ENCODE data around the gene CORIN.

CORIN gene

DNA sequence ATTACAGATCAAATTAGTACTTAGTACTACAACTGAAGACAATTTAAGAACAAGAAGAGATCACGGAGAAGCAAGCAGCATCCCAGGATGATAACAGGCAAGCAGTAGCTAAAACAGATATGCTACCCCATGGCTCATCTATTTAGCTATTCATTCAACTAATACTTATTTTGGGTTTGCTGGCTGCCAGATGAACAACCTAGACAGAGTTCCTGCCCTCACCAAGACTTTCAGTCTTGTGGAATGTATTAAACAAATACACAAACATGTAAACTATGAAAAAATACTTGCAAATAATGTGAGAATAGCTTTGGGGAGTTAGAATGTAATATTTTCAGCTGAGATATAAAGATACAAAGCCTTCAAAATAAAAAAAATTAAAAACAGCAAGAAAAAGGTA is 2.4 kb upstream of the CORIN start:
- Histone ChIP-seq H2BK12ac (ENCODE audit: low read length in 2 of 2) (no peak overlapping the region), H4K8ac (ENCODE audit: low read length) (no peak overlapping the region), H2AFZ (ENCODE audit: low read depth, low read length) (no peak overlapping the region), H3K9me3 (ENCODE audit: control insufficient read depth, low read length) (no peaks in the 10 kb centered on the region), H3K4me2 (ENCODE audit: low read length, poor library complexity, severe bottlenecking) (no peak overlapping the region), H3K4me3 (ENCODE audit: insufficient read depth in 1 of 2, low read depth in 1 of 2, low read length in 2 of 2) (no peak overlapping the region), H3K27me3 (ENCODE audit: control insufficient read depth in 1 of 2, insufficient read depth in 1 of 2, low read length in 2 of 2) (peaks cover 0 to 18% of the 10 kb centered on the region in 2 experiments), H2BK5ac (ENCODE audit: low read depth, low read length, poor library complexity, severe bottlenecking) (no peak overlapping the region), H3K4me1 (ENCODE audit: control insufficient read depth, insufficient read depth, low read depth, low read length) (peaks cover 10% of the 10 kb centered on the region), H3K9ac (ENCODE audit: low read length) (no peak overlapping the region), H3K79me1 (replicated peaks; ENCODE audit: low read length, poor library complexity, severe bottlenecking) (peaks cover 4% of the 10 kb centered on the region), H3K27ac (ENCODE audit: low read length, poor library complexity, severe bottlenecking) (no peak overlapping the region), H2BK15ac (ENCODE audit: low read depth, poor library complexity, severe bottlenecking) (no peak overlapping the region), H4K91ac (ENCODE audit: low read length) (no peak overlapping the region), H2BK120ac (ENCODE audit: low read depth, low read length) (no peak overlapping the region), H3K14ac (ENCODE audit: low read length in 2 of 2) (no peak overlapping the region), H2AK5ac (ENCODE audit: low read length, severe bottlenecking) (no peak overlapping the region), H3K23ac (ENCODE audit: low read length in 2 of 2) (no peak overlapping the region), H3K36me3 (ENCODE audit: control insufficient read depth in 1 of 2, insufficient read depth in 2 of 2, low read depth in 1 of 2, low read length in 2 of 2) (peaks cover 0 to 15% of the 10 kb centered on the region in 2 experiments), H3K4ac (ENCODE audit: low read depth in 1 of 2, low read length in 2 of 2) (no peak overlapping the region), H3K18ac (ENCODE audit: low read depth in 1 of 2, low read length in 2 of 2) (no peak overlapping the region)
- WGBS = 100% methylated on average over 1 of the region's 1 CpG
- DNase-seq = no peak

DNA sequence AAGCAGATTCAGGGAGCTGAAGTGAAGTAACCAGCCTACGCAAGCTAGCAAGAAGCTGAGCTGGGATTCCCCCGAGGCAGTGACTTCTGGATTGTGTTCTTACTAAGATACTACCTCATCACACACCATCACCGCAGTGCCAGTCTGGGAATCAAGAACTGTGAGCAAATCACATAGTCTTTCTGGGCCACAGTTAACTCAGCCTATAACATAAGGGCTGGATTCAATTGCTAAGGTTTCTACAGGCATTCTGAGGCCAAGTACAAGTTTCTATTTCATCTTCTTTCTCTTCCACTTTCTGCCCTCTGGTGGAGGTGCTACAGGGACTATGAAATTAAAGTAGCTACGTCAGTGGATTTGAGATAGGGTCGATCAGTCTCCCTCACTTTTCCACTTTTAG is 1.4 kb upstream of the CORIN start:
- peaks cover 0 to 26% of the 10 kb centered on the region in 2 experiments for H3K27me3 ChIP-seq (ENCODE audit: control insufficient read depth in 1 of 2, insufficient read depth in 1 of 2, low read length in 2 of 2)
- no peak overlapping the region for H3K27ac ChIP-seq (ENCODE audit: low read length, poor library complexity, severe bottlenecking)
- H4K91ac ChIP-seq (ENCODE audit: low read length) = no peak overlapping the region
- H3K4me2 ChIP-seq (ENCODE audit: low read length, poor library complexity, severe bottlenecking) = no peak overlapping the region
- peak; percentile 49 for DNase-seq
- no peak overlapping the region for H3K4me3 ChIP-seq (ENCODE audit: insufficient read depth in 1 of 2, low read depth in 1 of 2, low read length in 2 of 2)
- H2AK5ac ChIP-seq (ENCODE audit: low read length, severe bottlenecking) = no peak overlapping the region
- no peak overlapping the region for H3K4ac ChIP-seq (ENCODE audit: low read depth in 1 of 2, low read length in 2 of 2)
- no peak overlapping the region for H2BK120ac ChIP-seq (ENCODE audit: low read depth, low read length)
- H3K18ac ChIP-seq (ENCODE audit: low read depth in 1 of 2, low read length in 2 of 2) = no peak overlapping the region
- H3K4me1 ChIP-seq (ENCODE audit: control insufficient read depth, insufficient read depth, low read depth, low read length) = peaks cover 10% of the 10 kb centered on the region
- 86% methylated on average over 3 of the region's 5 CpGs for WGBS
- no peak overlapping the region for H3K14ac ChIP-seq (ENCODE audit: low read length in 2 of 2)
- H2BK12ac ChIP-seq (ENCODE audit: low read length in 2 of 2) = no peak overlapping the region
- H4K8ac ChIP-seq (ENCODE audit: low read length) = no peak overlapping the region
- no peak overlapping the region for H2BK5ac ChIP-seq (ENCODE audit: low read depth, low read length, poor library complexity, severe bottlenecking)
- peak overlapping the region; percentile 45 for H3K9ac ChIP-seq (ENCODE audit: low read length)
- H2BK15ac ChIP-seq (ENCODE audit: low read depth, poor library complexity, severe bottlenecking) = no peak overlapping the region
- no peak overlapping the region for H3K23ac ChIP-seq (ENCODE audit: low read length in 2 of 2)
- peaks cover 4% of the 10 kb centered on the region for H3K79me1 ChIP-seq (replicated peaks; ENCODE audit: low read length, poor library complexity, severe bottlenecking)
- peaks cover 0 to 12% of the 10 kb centered on the region in 2 experiments for H3K36me3 ChIP-seq (ENCODE audit: control insufficient read depth in 1 of 2, insufficient read depth in 2 of 2, low read depth in 1 of 2, low read length in 2 of 2)
- H2AFZ ChIP-seq (ENCODE audit: low read depth, low read length) = no peak overlapping the region
- H3K9me3 ChIP-seq (ENCODE audit: control insufficient read depth, low read length) = no peaks in the 10 kb centered on the region

DNA sequence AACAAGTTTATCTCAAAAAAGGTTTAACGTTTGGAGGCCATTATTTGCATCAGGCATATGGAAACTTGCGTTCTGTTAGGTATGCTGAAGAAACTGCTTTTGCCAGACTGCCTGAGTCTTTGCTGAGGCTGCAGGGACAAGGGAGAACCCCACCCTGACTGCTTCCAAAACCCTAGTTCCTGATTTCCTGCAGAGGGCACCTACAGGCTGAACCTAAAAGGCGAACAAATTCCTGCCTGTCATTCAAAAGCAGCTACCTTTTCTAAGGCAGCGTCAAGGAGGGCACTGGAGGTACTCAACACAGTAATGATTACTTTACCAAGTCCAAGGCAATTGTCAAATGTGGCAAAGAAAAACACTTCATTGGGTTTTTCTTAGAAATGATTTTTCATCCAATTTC is 578 bp upstream of the CORIN start:
- no peak overlapping the region for H3K18ac ChIP-seq (ENCODE audit: low read depth in 1 of 2, low read length in 2 of 2)
- H2BK5ac ChIP-seq (ENCODE audit: low read depth, low read length, poor library complexity, severe bottlenecking) = no peak overlapping the region
- H2BK12ac ChIP-seq (ENCODE audit: low read length in 2 of 2) = no peak overlapping the region
- no peak overlapping the region for H3K9ac ChIP-seq (ENCODE audit: low read length)
- H3K14ac ChIP-seq (ENCODE audit: low read length in 2 of 2) = no peak overlapping the region
- H4K8ac ChIP-seq (ENCODE audit: low read length) = no peak overlapping the region
- peak overlapping the region in 1 of 2 experiments; percentile 35 for H3K4ac ChIP-seq (ENCODE audit: low read depth in 1 of 2, low read length in 2 of 2)
- H2AFZ ChIP-seq (ENCODE audit: low read depth, low read length) = no peak overlapping the region
- H2BK15ac ChIP-seq (ENCODE audit: low read depth, poor library complexity, severe bottlenecking) = no peak overlapping the region
- no peak overlapping the region for H3K23ac ChIP-seq (ENCODE audit: low read length in 2 of 2)
- peaks cover 2% of the 10 kb centered on the region for H3K79me1 ChIP-seq (replicated peaks; ENCODE audit: low read length, poor library complexity, severe bottlenecking)
- no peak overlapping the region for H3K27ac ChIP-seq (ENCODE audit: low read length, poor library complexity, severe bottlenecking)
- peaks cover 0 to 31% of the 10 kb centered on the region in 2 experiments for H3K27me3 ChIP-seq (ENCODE audit: control insufficient read depth in 1 of 2, insufficient read depth in 1 of 2, low read length in 2 of 2)
- DNase-seq = no peak
- H2BK120ac ChIP-seq (ENCODE audit: low read depth, low read length) = no peak overlapping the region
- H4K91ac ChIP-seq (ENCODE audit: low read length) = no peak overlapping the region
- H3K4me3 ChIP-seq (ENCODE audit: insufficient read depth in 1 of 2, low read depth in 1 of 2, low read length in 2 of 2) = no peak overlapping the region
- no peak overlapping the region for H3K4me2 ChIP-seq (ENCODE audit: low read length, poor library complexity, severe bottlenecking)
- H3K36me3 ChIP-seq (ENCODE audit: control insufficient read depth in 1 of 2, insufficient read depth in 2 of 2, low read depth in 1 of 2, low read length in 2 of 2) = peaks cover 0 to 4% of the 10 kb centered on the region in 2 experiments
- WGBS = 23% methylated on average over 3 of the region's 4 CpGs
- H2AK5ac ChIP-seq (ENCODE audit: low read length, severe bottlenecking) = no peak overlapping the region
- peaks cover 10% of the 10 kb centered on the region for H3K4me1 ChIP-seq (ENCODE audit: control insufficient read depth, insufficient read depth, low read depth, low read length)
- H3K9me3 ChIP-seq (ENCODE audit: control insufficient read depth, low read length) = peaks cover 3% of the 10 kb centered on the region

DNA sequence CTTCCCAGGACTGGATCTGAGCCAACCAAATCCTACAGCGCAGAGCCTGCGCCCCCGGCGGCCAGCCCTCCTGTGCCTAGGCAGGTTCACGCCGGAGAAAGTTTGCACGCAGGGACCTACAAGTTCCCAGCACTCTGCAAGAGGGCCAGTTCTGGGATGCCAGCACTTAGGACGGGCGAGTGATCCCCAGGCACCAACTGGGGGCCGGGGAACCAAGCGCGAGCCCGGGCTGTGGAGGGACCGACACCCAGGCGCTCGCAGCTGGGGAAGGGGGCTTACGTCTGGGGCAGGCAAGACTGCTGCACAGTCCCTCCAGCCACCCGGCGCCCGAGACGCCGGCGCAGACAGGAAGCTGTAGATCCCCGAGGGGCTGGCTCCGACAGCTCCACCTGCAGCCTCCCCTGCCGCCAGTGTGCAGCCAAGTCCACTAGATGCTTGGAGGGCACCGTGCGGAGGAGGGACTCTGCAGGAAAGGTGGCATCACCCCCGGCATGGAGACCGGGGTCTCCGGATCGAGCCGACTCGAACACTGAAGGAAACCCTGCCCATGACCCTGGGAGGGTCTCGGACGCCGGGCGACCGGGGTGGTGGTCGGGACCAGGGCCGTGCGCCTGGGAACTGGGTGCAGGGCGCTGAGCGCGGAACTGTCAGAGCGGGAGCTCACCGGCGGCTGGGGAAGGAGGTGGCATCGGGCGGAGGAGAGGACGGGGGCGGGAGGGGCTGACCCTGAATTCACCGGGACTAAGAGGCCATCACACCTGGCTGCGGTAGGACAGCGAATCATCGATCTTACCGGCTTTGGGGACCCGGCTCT is 566 bp downstream of the CORIN start:
- no peak overlapping the region for H4K91ac ChIP-seq (ENCODE audit: low read length)
- peak overlapping the region in 1 of 2 experiments; percentile 16 for H2BK12ac ChIP-seq (ENCODE audit: low read length in 2 of 2)
- DNase-seq = peak; percentile 37
- no peak overlapping the region for H2BK15ac ChIP-seq (ENCODE audit: low read depth, poor library complexity, severe bottlenecking)
- H3K18ac ChIP-seq (ENCODE audit: low read depth in 1 of 2, low read length in 2 of 2) = peak overlapping the region; percentile 42 to 55
- no peak overlapping the region for H2AK5ac ChIP-seq (ENCODE audit: low read length, severe bottlenecking)
- H2AFZ ChIP-seq (ENCODE audit: low read depth, low read length) = peak overlapping the region; percentile 1
- no peak overlapping the region for H2BK5ac ChIP-seq (ENCODE audit: low read depth, low read length, poor library complexity, severe bottlenecking)
- H2BK120ac ChIP-seq (ENCODE audit: low read depth, low read length) = no peak overlapping the region
- H3K27ac ChIP-seq (ENCODE audit: low read length, poor library complexity, severe bottlenecking) = no peak overlapping the region
- H3K36me3 ChIP-seq (ENCODE audit: control insufficient read depth in 1 of 2, insufficient read depth in 2 of 2, low read depth in 1 of 2, low read length in 2 of 2) = no peaks in the 10 kb centered on the region
- H4K8ac ChIP-seq (ENCODE audit: low read length) = peak overlapping the region; percentile 82
- peak overlapping the region in 1 of 2 experiments; percentile 69 for H3K14ac ChIP-seq (ENCODE audit: low read length in 2 of 2)
- peak overlapping the region in 1 of 2 experiments; percentile 83 for H3K23ac ChIP-seq (ENCODE audit: low read length in 2 of 2)
- H3K4me2 ChIP-seq (ENCODE audit: low read length, poor library complexity, severe bottlenecking) = peak overlapping the region; percentile 96
- H3K4ac ChIP-seq (ENCODE audit: low read depth in 1 of 2, low read length in 2 of 2) = peak overlapping the region in 1 of 2 experiments; percentile 46
- 1% methylated on average over 56 of the region's 58 CpGs for WGBS
- peaks cover 0 to 31% of the 10 kb centered on the region in 2 experiments for H3K27me3 ChIP-seq (ENCODE audit: control insufficient read depth in 1 of 2, insufficient read depth in 1 of 2, low read length in 2 of 2)
- peaks cover under 1% of the 10 kb centered on the region for H3K79me1 ChIP-seq (replicated peaks; ENCODE audit: low read length, poor library complexity, severe bottlenecking)
- H3K9ac ChIP-seq (ENCODE audit: low read length) = peak overlapping the region; percentile 61
- H3K9me3 ChIP-seq (ENCODE audit: control insufficient read depth, low read length) = peaks cover 12% of the 10 kb centered on the region
- H3K4me1 ChIP-seq (ENCODE audit: control insufficient read depth, insufficient read depth, low read depth, low read length) = peaks cover 10% of the 10 kb centered on the region
- peak overlapping the region; percentile 53 to 76 for H3K4me3 ChIP-seq (ENCODE audit: insufficient read depth in 1 of 2, low read depth in 1 of 2, low read length in 2 of 2)
